Measurements from ENCODE around the gene ROBO1. TPM values are rescaled to one million over a fixed set of nuclear protein-coding genes. Genes with fewer than 3 reads are reported as not detected.

The ROBO1 gene
- total RNA-seq, 1 donor from 2014 or later = 10.8 TPM

- intact Hi-C loops (cut with DNase I) = no loop called here
- DNase-seq (ENCODE audit: missing footprints) = no peak
- ATAC-seq = peak; percentile 37
These were observed 826.2 kb downstream of the ROBO1 start for GRCh38 chr3:78941587-78941986.

GRCh38 chr3:78940626-78941025 lies 827.2 kb downstream of the ROBO1 start:
- intact Hi-C loops (cut with DNase I) = no loop called here
- ATAC-seq (no peak), DNase-seq (ENCODE audit: missing footprints) (no peak)

- intact Hi-C loops (cut with DNase I) = no loop called here
- DNase-seq (ENCODE audit: missing footprints) = no peak
- no peak for ATAC-seq
These were observed 827.7 kb downstream of the ROBO1 start for GRCh38 chr3:78940128-78940527.

GRCh38 chr3:78937475-78937874 lies 830.3 kb downstream of the ROBO1 start:
- intact Hi-C loops (cut with DNase I) = no loop called here
- DNase-seq (ENCODE audit: missing footprints) (no peak), ATAC-seq (no peak)

GRCh38 chr3:78927759-78928158 lies 840.0 kb downstream of the ROBO1 start:
- ATAC-seq (no peak), DNase-seq (ENCODE audit: missing footprints) (no peak)
- intact Hi-C loops (cut with DNase I) = no loop called here

- ATAC-seq (no peak), DNase-seq (ENCODE audit: missing footprints) (no peak)
- intact Hi-C loops (cut with DNase I) = no loop called here
These were observed 841.3 kb downstream of the ROBO1 start for GRCh38 chr3:78926523-78926922.

GRCh38 chr3:78924711-78925110 lies 843.1 kb downstream of the ROBO1 start:
- ATAC-seq (no peak), DNase-seq (ENCODE audit: missing footprints) (no peak)
- intact Hi-C loops (cut with DNase I) = no loop called here

GRCh38 chr3:78919021-78919755 lies 848.6 kb downstream of the ROBO1 start:
- DNase-seq (ENCODE audit: missing footprints) (no peak), ATAC-seq (no peak)
- intact Hi-C loops (cut with DNase I) = no loop called here

- no peak for ATAC-seq
- intact Hi-C loops (cut with DNase I) = no loop called here
These were observed 849.3 kb downstream of the ROBO1 start for GRCh38 chr3:78918361-78919020.

GRCh38 chr3:78917536-78917935 lies 850.3 kb downstream of the ROBO1 start:
- ATAC-seq (no peak), DNase-seq (ENCODE audit: missing footprints) (no peak)
- intact Hi-C loops (cut with DNase I) = no loop called here

More at GRCh38 chr3:78918361-78919020, 849.3 kb downstream of the ROBO1 start:
- no peak for DNase-seq (ENCODE audit: missing footprints)

GRCh38 chr3:78913711-78914110 lies 854.1 kb downstream of the ROBO1 start:
- intact Hi-C loops (cut with DNase I) = no loop called here
- DNase-seq (ENCODE audit: missing footprints) (no peak), ATAC-seq (no peak)

GRCh38 chr3:78912687-78913086 lies 855.1 kb downstream of the ROBO1 start:
- ATAC-seq (no peak), DNase-seq (ENCODE audit: missing footprints) (no peak)
- intact Hi-C loops (cut with DNase I) = no loop called here

- intact Hi-C loops (cut with DNase I) = no loop called here
- no peak for DNase-seq (ENCODE audit: missing footprints)
These were observed 855.5 kb downstream of the ROBO1 start for GRCh38 chr3:78912259-78912658.

GRCh38 chr3:78911394-78911793 lies 856.4 kb downstream of the ROBO1 start:
- intact Hi-C loops (cut with DNase I) = no loop called here
- no peak for ATAC-seq
- DNase-seq (ENCODE audit: missing footprints) = no peak

More at GRCh38 chr3:78912259-78912658, 855.5 kb downstream of the ROBO1 start:
- no peak for ATAC-seq

- ATAC-seq = no peak
- DNase-seq (ENCODE audit: missing footprints) = no peak
- intact Hi-C loops (cut with DNase I) = no loop called here
These were observed 859.6 kb downstream of the ROBO1 start for GRCh38 chr3:78908236-78908635.

GRCh38 chr3:78907367-78907766 lies 860.4 kb downstream of the ROBO1 start:
- ATAC-seq (no peak), DNase-seq (ENCODE audit: missing footprints) (no peak)
- intact Hi-C loops (cut with DNase I) = no loop called here

GRCh38 chr3:78906930-78907329 lies 860.9 kb downstream of the ROBO1 start:
- intact Hi-C loops (cut with DNase I) = no loop called here
- DNase-seq (ENCODE audit: missing footprints) (no peak), ATAC-seq (no peak)

- no peak for DNase-seq (ENCODE audit: missing footprints)
- intact Hi-C loops (cut with DNase I) = no loop called here
- ATAC-seq = no peak
These were observed 861.6 kb downstream of the ROBO1 start for GRCh38 chr3:78906245-78906644.

- intact Hi-C loops (cut with DNase I) = no loop called here
- DNase-seq (ENCODE audit: missing footprints) (no peak), ATAC-seq (no peak)
These were observed 862.1 kb downstream of the ROBO1 start for GRCh38 chr3:78905700-78906099.

GRCh38 chr3:78901544-78901943 lies 866.3 kb downstream of the ROBO1 start:
- no peak for ATAC-seq
- intact Hi-C loops (cut with DNase I) = no loop called here
- DNase-seq (ENCODE audit: missing footprints) = no peak

- intact Hi-C loops (cut with DNase I) = no loop called here
- DNase-seq (ENCODE audit: missing footprints) (no peak), ATAC-seq (no peak)
These were observed 866.9 kb downstream of the ROBO1 start for GRCh38 chr3:78900880-78901279.

All from Right ventricle myocardium inferior (tissue), 1 donor.